IMR-90 (cell line): ENCODE measurements around the gene MYO3B.

Experiments used
- BHLHE40 ChIP-seq: fragments of 150-350 bp; IDR thresholded peaks from 2 replicates; pipeline ENCODE4 v1.6.1; 2016; ENCODE audit warnings: mild to moderate bottlenecking, low read depth, low read length
- CEBPB ChIP-seq: IDR thresholded peaks from 2 replicates; pipeline ENCODE4 v1.6.1; 2012; ENCODE audit warnings: low read depth, low read length, improper control_type of control experiment
- MAFK ChIP-seq: IDR thresholded peaks from 2 replicates; pipeline ENCODE4 v1.6.1; 2012; ENCODE audit warnings: low read depth, low read length, improper control_type of control experiment
- MAZ ChIP-seq: IDR thresholded peaks from 2 replicates; pipeline ENCODE4 v1.6.1; 2012; ENCODE audit warnings: low read depth, mild to moderate bottlenecking, low read length, improper control_type of control experiment, moderate library complexity, borderline replicate concordance
- MXI1 ChIP-seq: IDR thresholded peaks from 2 replicates; pipeline ENCODE4 v1.6.1; 2012; ENCODE audit warnings: low read depth, mild to moderate bottlenecking, low read length, moderate library complexity, borderline replicate concordance
- NFE2L2 ChIP-seq: fragments of 150-350 bp; IDR thresholded peaks from 2 replicates; pipeline ENCODE4 v1.6.1; 2016; ENCODE audit warnings: low read depth, mild to moderate bottlenecking, low read length
- POLR2A ChIP-seq: IDR thresholded peaks from 2 replicates; pipeline ENCODE4 v1.6.1; 2012; ENCODE audit warnings: mild to moderate bottlenecking, low read depth, low read length
- RAD21 ChIP-seq: IDR thresholded peaks from 2 replicates; pipeline ENCODE4 v1.6.1; 2012; ENCODE audit warnings: low read length, improper control_type of control experiment
- RCOR1 ChIP-seq: IDR thresholded peaks from 2 replicates; pipeline ENCODE4 v1.6.1; 2012; ENCODE audit warnings: mild to moderate bottlenecking, low read length, improper control_type of control experiment; ENCODE audit not compliant: insufficient replicate concordance
- RFX5 ChIP-seq: IDR thresholded peaks from 2 replicates; pipeline ENCODE4 v1.8.0; 2012; ENCODE audit warnings: low read depth, mild to moderate bottlenecking, low read length, moderate library complexity
- SMC3 ChIP-seq: fragments of 150-350 bp; IDR thresholded peaks from 2 replicates; pipeline ENCODE4 v1.6.1; 2016; ENCODE audit warnings: low read depth, mild to moderate bottlenecking, antibody characterized with exemption, low read length, moderate library complexity
- TF ChIP-seq, protein P1 (sequence below): conservative IDR thresholded peaks from 2 replicates; pipeline ENCODE4 v1.5.1; 2012; ENCODE audit warnings: mild to moderate bottlenecking, low read depth, low read length, improper control_type of control experiment

DNA sequence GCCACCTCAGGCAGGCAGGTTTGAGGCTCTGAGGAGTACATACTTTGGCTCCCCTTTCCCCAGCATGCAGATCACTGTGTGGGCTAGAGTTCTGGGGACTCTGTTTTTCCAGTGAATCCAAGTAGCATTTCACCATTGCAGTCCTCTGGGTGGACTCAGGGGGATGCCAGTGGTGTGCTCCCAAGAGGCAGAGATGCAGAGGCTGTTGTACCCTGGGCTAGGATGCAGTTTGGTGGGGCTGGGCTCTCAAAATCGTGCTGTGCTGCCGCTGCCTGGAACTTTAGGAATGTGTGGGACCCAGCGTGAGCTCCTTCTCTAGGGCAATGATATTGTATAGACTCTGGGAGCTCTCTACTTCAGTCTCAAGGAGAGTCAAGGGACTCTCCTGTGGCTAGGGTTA lies 104.9 kb downstream of the MYO3B start:
- TF ChIP-seq MAFK (no peak), POLR2A (no peak), RFX5 (no peak), CEBPB (no peak), MXI1 (no peak), BHLHE40 (no peak), MAZ (no peak), RAD21 (no peak), SMC3 (no peak), NFE2L2 (no peak), RCOR1 (no peak)
- TF ChIP-seq, protein P1, sequence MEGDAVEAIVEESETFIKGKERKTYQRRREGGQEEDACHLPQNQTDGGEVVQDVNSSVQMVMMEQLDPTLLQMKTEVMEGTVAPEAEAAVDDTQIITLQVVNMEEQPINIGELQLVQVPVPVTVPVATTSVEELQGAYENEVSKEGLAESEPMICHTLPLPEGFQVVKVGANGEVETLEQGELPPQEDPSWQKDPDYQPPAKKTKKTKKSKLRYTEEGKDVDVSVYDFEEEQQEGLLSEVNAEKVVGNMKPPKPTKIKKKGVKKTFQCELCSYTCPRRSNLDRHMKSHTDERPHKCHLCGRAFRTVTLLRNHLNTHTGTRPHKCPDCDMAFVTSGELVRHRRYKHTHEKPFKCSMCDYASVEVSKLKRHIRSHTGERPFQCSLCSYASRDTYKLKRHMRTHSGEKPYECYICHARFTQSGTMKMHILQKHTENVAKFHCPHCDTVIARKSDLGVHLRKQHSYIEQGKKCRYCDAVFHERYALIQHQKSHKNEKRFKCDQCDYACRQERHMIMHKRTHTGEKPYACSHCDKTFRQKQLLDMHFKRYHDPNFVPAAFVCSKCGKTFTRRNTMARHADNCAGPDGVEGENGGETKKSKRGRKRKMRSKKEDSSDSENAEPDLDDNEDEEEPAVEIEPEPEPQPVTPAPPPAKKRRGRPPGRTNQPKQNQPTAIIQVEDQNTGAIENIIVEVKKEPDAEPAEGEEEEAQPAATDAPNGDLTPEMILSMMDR: no peak
